ENCODE results near the gene BDNF.
"Not testable (repeated sequence)": the region's sequence is repeated elsewhere in the genome, so short reads cannot be mapped to it uniquely, and the experiment has no call there.

BDNF gene

DNA sequence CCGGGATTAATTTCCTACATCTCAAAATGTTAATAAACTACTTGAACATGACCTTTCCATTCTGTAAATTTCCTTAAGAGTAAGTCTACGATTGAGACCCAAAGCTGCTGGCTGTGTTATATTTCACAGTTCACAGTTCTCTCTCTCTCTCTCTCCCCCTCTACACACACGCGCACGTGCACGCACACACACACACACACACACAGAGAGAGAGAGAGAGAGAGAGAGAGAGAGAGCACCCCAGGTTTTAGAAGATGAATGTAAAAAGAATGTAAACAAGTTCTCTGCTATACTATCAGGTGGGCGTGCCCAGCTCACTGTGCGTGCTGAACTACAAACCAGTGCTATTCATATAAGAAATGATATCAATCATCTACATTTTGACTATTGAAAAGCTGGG is 3.3 kb downstream of the BDNF start:
- DNase-seq: no peak
- H3K4me1 Mint-ChIP-seq: peaks cover 33% of the 10 kb centered on the region
- H3K4me3 Mint-ChIP-seq: no peak overlapping the region
- H3K27ac Mint-ChIP-seq: no peak overlapping the region
- H3K27me3 Mint-ChIP-seq: peaks cover 61% of the 10 kb centered on the region
- no peak for ATAC-seq
- H3K9me3 Mint-ChIP-seq: no peaks in the 10 kb centered on the region

DNA sequence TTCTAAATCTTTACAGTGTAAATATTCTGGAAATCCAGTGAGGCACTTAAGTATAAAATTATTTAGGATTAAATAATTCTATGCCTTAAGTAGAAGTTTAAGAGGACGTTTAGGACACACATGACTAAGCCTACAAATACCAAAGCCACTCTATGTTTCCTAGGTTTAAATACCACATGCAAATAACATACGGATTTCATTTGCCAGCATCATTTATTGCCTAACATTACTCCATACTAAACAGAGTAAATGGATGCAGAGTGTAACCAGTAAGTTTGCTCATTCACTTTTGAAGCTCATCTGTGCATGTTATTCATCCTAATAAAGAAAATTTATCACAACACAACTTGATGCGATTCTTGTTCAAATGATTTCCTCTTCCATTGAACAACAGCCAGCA is 4.1 kb downstream of the BDNF start:
- H3K4me3 Mint-ChIP-seq: no peak overlapping the region
- peaks cover 24% of the 10 kb centered on the region for H3K4me1 Mint-ChIP-seq
- no peaks in the 10 kb centered on the region for H3K9me3 Mint-ChIP-seq
- DNase-seq: no peak
- H3K27ac Mint-ChIP-seq: no peak overlapping the region
- peaks cover 53% of the 10 kb centered on the region for H3K27me3 Mint-ChIP-seq
- ATAC-seq: no peak

DNA sequence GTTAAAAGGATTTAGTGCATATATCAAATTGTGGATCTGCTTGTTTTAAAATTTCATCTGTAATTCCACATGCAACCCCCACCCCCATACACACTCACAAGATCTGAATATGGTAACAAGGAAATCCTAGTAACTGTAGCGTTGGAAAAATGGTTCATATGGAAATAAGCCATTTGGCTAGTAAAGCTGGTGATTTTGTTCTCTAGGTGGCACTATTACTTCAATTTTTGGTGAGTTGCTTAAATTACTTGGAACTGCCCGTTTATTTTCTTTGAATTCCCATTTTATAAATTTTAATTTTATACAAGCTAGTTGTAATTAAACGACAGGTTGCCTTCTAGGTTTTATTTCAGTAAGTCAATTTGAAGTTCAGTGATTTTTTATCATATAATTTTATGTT is 5.3 kb downstream of the BDNF start:
- H3K27me3 Mint-ChIP-seq: peaks cover 42% of the 10 kb centered on the region
- DNase-seq (no peak), ATAC-seq (no peak)
- no peak overlapping the region for H3K27ac Mint-ChIP-seq
- no peaks in the 10 kb centered on the region for H3K9me3 Mint-ChIP-seq
- peaks cover 16% of the 10 kb centered on the region for H3K4me1 Mint-ChIP-seq
- H3K4me3 Mint-ChIP-seq: no peak overlapping the region

DNA sequence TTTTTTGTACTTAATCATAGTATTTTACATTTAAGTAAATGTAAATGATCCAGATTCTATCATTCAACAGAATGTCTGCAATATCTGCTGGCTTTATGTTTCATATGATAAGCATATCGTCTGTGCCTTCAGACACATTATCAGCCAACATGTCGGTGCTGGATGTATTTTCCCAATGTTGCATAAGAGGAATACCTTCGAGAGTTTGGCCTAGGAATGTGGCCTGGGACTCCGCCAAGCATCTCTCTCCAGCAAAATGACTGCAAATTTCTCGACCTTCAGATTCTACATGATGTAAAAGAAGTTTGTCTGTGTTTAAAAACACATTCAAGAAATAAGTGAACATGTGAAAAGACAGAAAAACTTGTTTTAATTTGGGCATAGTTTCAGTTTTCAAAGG is 6.9 kb downstream of the BDNF start:
- peaks cover under 1% of the 10 kb centered on the region for H3K4me1 Mint-ChIP-seq
- no peak for ATAC-seq
- no peak for DNase-seq
- H3K4me3 Mint-ChIP-seq: no peak overlapping the region
- H3K27me3 Mint-ChIP-seq: peaks cover 26% of the 10 kb centered on the region
- no peaks in the 10 kb centered on the region for H3K9me3 Mint-ChIP-seq
- H3K27ac Mint-ChIP-seq: no peak overlapping the region

DNA sequence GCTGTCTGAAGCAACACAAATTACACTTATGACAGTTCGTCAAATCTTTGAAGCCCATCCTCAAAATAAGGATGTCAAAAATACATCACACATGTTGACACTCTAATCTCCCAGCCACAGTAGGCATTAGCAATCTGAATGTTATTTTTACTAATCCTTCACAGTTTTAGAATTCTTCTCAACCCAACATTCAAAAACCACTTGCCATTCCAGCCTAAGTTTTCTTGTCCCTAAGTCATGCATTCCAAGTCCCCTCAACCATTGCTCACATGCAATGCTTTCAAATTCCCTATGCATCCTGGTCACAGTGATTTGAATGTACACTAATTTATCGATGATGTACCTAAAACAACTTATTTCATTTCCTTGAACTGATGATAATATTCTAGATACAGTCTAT is 7.5 kb downstream of the BDNF start:
- Mint-ChIP-seq H3K27me3 (peaks cover 23% of the 10 kb centered on the region), H3K9me3 (no peaks in the 10 kb centered on the region), H3K4me1 (no peaks in the 10 kb centered on the region), H3K4me3 (no peak overlapping the region), H3K27ac (no peak overlapping the region)
- ATAC-seq: no peak
- DNase-seq: no peak

DNA sequence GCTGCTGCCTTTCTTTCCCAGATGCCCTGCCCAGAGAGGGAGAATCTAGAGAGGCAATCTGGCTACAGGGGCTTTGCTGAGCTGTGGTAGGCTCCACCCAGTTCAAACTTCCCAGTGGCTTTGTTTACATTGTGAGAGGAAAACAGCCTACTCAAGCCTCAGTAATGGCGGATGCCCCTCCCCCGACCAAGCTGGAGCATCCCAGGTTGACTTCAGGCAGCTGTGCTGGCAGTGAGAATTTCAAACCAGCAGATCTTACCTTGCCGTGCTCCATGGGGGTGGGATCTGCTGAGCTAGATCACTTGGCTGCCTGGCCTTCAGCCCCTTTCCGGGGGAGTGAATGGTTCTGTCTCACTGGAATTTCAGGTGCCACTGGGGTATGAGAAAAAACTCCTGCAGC is 12.2 kb downstream of the BDNF start:
- no peaks in the 10 kb centered on the region for H3K4me1 Mint-ChIP-seq
- no peak overlapping the region for H3K4me3 Mint-ChIP-seq
- DNase-seq (no peak), ATAC-seq (no peak)
- H3K27me3 Mint-ChIP-seq: no peaks in the 10 kb centered on the region
- no peak overlapping the region for H3K27ac Mint-ChIP-seq
- peaks cover 0 to 6% of the 10 kb centered on the region in 2 donors for H3K9me3 Mint-ChIP-seq

DNA sequence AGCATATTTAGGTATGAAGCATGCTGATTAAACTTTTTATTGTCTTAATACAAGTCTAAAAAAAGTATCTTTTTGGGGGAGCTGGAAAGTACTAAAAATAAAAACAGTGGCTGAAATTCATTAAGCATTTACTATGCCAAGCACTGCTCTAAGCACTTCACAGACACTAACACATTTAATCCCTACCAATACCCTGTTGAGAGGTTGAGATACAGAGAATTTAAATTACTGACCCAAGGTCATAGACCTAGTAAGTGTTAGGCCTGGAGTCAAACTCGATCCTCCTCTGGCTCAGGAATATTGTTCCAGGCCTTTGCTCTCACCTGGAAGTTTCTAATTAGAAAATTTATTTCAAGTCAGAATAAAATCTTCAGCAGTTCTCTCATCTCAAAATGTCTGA is 18.6 kb downstream of the BDNF start:
- H3K4me1 Mint-ChIP-seq: no peaks in the 10 kb centered on the region
- no peak for ATAC-seq
- H3K27me3 Mint-ChIP-seq: no peaks in the 10 kb centered on the region
- no peak for DNase-seq
- no peak overlapping the region for H3K4me3 Mint-ChIP-seq
- H3K9me3 Mint-ChIP-seq: peaks cover 0 to 13% of the 10 kb centered on the region in 2 donors
- no peak overlapping the region for H3K27ac Mint-ChIP-seq

DNA sequence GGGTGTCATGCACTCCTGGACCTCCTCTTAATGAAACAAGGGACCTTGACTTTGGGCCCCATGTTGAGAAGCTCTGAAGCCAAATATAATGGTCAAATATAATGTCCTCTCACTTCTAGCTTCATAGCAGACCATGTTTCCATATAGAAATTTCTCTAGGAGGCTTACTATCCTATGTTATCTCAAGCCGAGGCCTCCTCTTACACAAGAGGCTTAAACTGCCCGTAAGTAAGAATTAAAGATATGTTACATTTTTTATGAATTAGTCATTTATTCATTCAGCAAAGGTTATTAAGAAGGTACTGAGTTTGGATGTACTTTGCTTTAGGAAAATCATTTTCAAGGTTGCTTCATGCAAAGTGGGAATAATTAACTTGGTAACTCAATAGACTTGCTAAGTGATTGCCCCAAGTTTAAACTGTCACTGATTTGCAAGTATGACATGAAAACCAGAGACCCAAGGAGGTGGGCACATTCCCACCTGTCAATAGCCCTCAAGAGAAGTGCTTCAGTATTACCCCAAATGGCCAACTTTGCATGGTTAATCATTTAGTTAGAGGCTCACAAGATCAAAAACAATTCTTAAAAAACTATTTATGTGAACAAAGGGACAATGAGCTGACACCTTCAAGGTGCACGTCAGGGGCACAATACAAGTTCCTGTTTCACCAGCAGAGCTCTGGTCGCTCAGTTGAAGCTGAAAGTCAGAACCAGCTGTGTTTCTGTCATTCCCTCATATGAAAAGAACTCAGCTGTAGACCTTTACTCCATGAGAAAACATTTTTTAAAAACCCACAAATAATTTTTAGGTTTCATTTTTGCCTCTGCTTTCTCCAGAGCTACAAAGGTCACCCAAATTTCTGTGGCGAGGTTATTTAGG is 20.9 kb downstream of the BDNF start:
- Mint-ChIP-seq H3K27ac (no peak overlapping the region), H3K4me3 (no peak overlapping the region), H3K4me1 (no peaks in the 10 kb centered on the region), H3K9me3 (peaks cover 0 to 12% of the 10 kb centered on the region in 2 donors), H3K27me3 (no peaks in the 10 kb centered on the region)
- DNase-seq (no peak), ATAC-seq (no peak)

DNA sequence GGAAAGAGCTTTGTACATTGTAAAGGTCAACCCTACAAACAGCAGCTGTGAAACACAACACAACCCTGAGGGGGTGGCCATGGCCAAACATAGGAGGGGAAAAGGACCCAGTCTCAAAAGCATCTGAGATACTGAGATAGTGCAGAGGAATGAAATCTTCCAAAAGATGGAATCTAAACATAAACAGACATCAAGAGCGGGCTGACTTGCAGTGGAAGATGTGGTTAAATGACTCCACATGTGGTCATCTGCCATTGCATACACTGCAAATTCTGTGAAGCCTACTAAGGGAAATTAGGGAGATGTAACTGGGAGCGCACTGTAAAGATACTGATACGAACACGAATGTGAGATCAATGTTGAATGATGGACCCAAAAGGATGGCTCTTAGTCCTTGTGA is 22.0 kb downstream of the BDNF start:
- DNase-seq (no peak), ATAC-seq (no peak)
- H3K4me1 Mint-ChIP-seq: no peaks in the 10 kb centered on the region
- no peak overlapping the region for H3K27ac Mint-ChIP-seq
- peaks cover 0 to 7% of the 10 kb centered on the region in 2 donors for H3K9me3 Mint-ChIP-seq
- no peak overlapping the region for H3K4me3 Mint-ChIP-seq
- H3K27me3 Mint-ChIP-seq: no peaks in the 10 kb centered on the region

DNA sequence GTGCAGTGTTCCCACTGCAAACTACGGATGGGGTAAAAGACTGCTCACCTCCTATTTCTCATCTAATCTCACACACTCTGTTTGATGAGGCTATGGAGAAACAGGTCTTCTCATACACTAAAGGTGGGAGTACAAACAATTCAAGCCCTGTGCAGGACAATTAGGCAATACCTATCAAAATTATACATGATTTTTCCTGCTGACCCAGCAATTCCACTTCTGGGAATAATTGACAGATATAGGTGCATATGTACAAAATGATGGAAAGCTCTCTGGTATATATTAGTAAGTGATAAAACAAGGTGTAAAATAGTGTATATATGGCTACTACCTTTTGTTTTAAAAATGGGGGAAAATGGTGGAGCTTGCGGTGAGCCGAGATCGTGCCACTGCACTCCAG is 23.1 kb downstream of the BDNF start:
- no peak for DNase-seq
- Mint-ChIP-seq H3K27me3 (no peaks in the 10 kb centered on the region), H3K9me3 (peaks cover 0 to 6% of the 10 kb centered on the region in 2 donors), H3K4me3 (no peak overlapping the region), H3K4me1 (no peaks in the 10 kb centered on the region), H3K27ac (no peak overlapping the region)
- ATAC-seq: no peak

DNA sequence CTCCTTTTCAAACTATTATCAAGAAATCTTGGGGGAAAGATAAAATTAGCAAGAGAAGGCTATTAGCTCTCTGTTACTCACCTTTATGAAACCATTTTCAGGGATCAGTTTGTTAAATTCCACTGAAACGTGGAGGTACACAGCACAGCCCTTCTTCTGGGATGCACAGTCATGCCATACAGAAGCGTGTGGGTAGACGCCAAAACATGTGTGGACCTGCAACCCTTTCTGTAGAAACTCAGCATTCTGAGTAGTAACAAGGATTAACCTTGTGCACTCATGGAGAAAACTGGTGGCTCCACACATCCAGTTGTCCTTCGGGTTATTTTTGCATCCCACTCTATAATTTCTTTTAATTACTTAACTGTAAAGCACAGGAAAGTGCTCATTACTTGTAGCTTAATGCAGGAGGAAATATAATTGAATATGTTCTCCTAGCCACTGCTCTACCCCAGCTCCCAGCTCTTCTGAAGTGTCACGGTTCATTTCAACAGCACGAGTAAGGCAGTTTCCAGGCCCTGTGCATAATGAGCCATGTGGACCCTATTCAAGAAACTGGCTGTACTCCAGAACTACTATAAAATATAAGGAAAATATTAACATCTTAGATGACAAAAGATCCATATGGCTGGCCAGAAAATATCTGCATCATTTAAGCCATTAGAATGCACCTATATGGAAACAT is 26.1 kb downstream of the BDNF start:
- ATAC-seq (no peak), DNase-seq (no peak)
- H3K4me1 Mint-ChIP-seq: no peaks in the 10 kb centered on the region
- no peak overlapping the region for H3K4me3 Mint-ChIP-seq
- no peaks in the 10 kb centered on the region for H3K27me3 Mint-ChIP-seq
- H3K9me3 Mint-ChIP-seq: peaks cover 0 to 6% of the 10 kb centered on the region in 2 donors
- H3K27ac Mint-ChIP-seq: no peak overlapping the region

DNA sequence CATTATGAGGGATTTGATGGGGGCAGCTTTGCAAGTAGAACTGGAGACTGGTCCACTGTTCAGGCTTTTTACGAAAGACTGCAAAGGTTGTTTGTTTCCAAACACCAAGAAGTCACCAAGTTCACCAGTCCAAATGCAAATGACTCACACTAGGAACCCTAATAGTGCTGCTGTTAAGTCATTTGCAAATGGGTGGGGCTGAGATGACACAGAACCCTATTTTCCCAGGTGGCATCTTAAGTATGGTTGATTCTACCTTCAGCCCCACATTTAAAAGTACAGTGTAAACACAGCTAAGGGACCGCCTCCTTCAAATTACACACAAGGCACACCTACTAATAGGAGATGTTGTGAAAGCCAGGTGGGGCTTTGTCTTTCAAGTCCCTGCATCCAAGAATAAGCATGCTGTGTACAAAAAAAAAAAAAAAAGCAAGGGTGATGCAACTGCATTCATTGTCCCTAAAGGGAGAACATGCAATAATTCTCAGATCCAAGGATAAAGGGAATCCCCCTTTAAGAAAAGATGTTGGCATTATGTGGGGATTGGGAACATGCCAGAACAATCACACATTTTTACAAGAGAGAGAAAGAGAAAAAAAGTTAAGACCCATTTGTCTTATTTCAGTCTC is 27.3 kb downstream of the BDNF start:
- Mint-ChIP-seq H3K4me1 (no peaks in the 10 kb centered on the region), H3K27me3 (no peaks in the 10 kb centered on the region), H3K4me3 (no peak overlapping the region), H3K9me3 (peaks cover 7 to 11% of the 10 kb centered on the region in 2 donors), H3K27ac (peak overlapping the region in 1 of 2 donors; percentile 25)
- ATAC-seq (no peak), DNase-seq (no peak)

DNA sequence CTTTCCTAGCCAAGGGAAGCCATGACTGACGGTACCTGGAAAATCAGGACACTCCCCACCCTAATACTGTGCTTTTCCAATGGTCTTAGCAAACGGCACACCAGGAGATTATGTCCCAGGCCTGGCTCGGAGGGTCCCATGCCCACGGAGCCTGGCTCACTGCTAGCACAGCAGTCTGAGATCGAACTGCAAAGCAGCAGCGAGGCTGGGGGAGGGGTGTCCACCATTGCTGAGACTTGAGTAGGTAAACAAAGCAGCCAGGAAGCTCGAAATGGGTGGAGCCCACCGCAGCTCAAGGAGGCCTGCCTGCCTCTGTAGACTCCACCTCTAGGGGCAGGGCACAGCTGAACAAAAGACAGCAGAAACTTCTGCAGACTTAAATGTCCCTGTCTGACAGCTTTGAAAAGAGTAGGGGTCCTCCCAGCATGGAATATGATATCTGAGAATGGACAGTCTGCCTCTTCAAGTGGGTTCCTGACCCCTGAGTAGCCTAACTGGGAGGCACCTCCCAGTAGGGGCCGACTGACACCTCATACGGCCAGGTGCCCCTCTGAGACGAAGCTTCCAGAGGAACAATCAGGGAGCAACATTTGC is 34.6 kb downstream of the BDNF start:
- ATAC-seq, H3K27me3 Mint-ChIP-seq, H3K4me1 Mint-ChIP-seq, H3K27ac Mint-ChIP-seq, H3K4me3 Mint-ChIP-seq, DNase-seq: not testable (repeated sequence)
- H3K9me3 Mint-ChIP-seq: peaks cover 21 to 26% of the 10 kb centered on the region in 2 donors

DNA sequence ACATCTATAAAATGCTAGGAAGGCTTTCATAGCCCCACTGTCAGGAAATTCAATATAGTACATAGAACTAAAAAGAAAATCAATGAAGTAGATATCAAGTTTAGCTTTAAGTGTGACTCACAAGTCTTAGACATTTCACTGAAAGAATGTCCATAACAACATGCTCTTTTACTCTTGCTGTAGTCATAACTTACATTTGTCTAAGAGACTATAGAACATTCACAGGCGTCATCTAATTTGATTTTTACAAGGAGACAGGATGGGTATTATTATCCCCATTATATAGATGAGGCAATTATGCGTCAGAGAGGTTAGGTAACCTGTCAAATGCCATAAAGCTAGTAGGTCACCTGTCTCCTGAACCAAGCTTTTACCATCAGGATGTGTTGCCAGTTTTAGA is 36.9 kb downstream of the BDNF start:
- ATAC-seq: no peak
- Mint-ChIP-seq H3K9me3 (peaks cover 20 to 25% of the 10 kb centered on the region in 2 donors), H3K4me1 (no peaks in the 10 kb centered on the region), H3K27ac (no peak overlapping the region), H3K4me3 (no peak overlapping the region), H3K27me3 (no peaks in the 10 kb centered on the region)
- DNase-seq: no peak

DNA sequence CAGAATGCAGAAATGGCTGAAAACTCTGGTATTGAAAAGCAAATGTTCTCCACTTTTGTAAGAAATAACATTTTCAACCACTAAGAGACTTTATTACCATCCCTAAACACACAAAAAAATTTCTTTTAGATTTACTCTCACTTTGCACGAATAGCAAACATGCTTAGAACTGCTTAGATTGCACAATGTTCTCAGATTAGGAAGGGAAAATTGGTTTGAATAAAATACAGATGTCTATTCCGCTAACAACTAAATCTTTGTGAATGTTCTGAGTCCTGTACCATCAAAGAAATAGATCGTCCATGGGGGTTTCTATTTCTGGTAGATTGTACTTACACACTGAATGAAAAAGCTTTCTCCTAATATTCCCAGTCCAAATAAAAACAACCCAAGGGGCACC is 40.1 kb downstream of the BDNF start:
- no peaks in the 10 kb centered on the region for H3K4me1 Mint-ChIP-seq
- H3K4me3 Mint-ChIP-seq: no peak overlapping the region
- H3K27me3 Mint-ChIP-seq: no peaks in the 10 kb centered on the region
- DNase-seq: no peak
- H3K27ac Mint-ChIP-seq: no peak overlapping the region
- H3K9me3 Mint-ChIP-seq: peaks cover 9 to 18% of the 10 kb centered on the region in 2 donors
- no peak for ATAC-seq
